ENCODE results near the gene ZEB2. TPM values are rescaled to one million over a fixed set of nuclear protein-coding genes. Genes with fewer than 3 reads are reported as not detected.

ZEB2 gene
- total RNA-seq, 1 experiment from 2014 or later, result 28.2 TPM

GRCh38 chr2:144500563-144500962 is 19.4 kb downstream of the ZEB2 start:
- intact Hi-C loops (cut with micrococcal nuclease), result no loop called here
- Mint-ChIP-seq H3K27me3 (ENCODE audit: insufficient read depth, unreplicated experiment) (no peaks in the 10 kb centered on the region), H3K4me1 (ENCODE audit: insufficient read depth, unreplicated experiment) (peaks cover 27% of the 10 kb centered on the region), H3K27ac (ENCODE audit: low read depth, unreplicated experiment) (no peak overlapping the region), H3K4me3 (ENCODE audit: unreplicated experiment) (no peak overlapping the region), H3K9me3 (ENCODE audit: unreplicated experiment) (no peaks in the 10 kb centered on the region), H3K36me3 (ENCODE audit: insufficient read depth, unreplicated experiment) (peaks cover 4% of the 10 kb centered on the region)
- CTCF ChIA-PET, result no interaction called here
- no TSS peak for BruUV-seq (replicated peaks)
- DNase-seq (ENCODE audit: unreplicated experiment), result no peak
- TF ChIP-seq CTCF (IDR thresholded peaks at IDR 0.05; ENCODE audit: unreplicated experiment), result no peak
- POLR2A ChIA-PET, result interaction anchor here (0.7 kb wide), 1 partner anchor 13 kb away, joined by 5 read pairs; no protein-coding TSS in a partner anchor

GRCh38 chr2:144498277-144498676 is 21.6 kb downstream of the ZEB2 start:
- H3K27me3 Mint-ChIP-seq (ENCODE audit: insufficient read depth, unreplicated experiment), result no peaks in the 10 kb centered on the region
- H3K36me3 Mint-ChIP-seq (ENCODE audit: insufficient read depth, unreplicated experiment), result peaks cover 10% of the 10 kb centered on the region
- H3K4me1 Mint-ChIP-seq (ENCODE audit: insufficient read depth, unreplicated experiment), result peaks cover 14% of the 10 kb centered on the region
- no peak for DNase-seq (ENCODE audit: unreplicated experiment)
- intact Hi-C loops (cut with micrococcal nuclease), result no loop called here
- CTCF ChIA-PET, result no interaction called here
- TF ChIP-seq CTCF (IDR thresholded peaks at IDR 0.05; ENCODE audit: unreplicated experiment), result no peak
- H3K4me3 Mint-ChIP-seq (ENCODE audit: unreplicated experiment), result no peak overlapping the region
- H3K9me3 Mint-ChIP-seq (ENCODE audit: unreplicated experiment), result no peaks in the 10 kb centered on the region
- BruUV-seq (replicated peaks), result no TSS peak
- POLR2A ChIA-PET, result interaction anchor here (0.7 kb wide), 1 partner anchor 70 kb away, joined by 3 read pairs; no protein-coding TSS in a partner anchor
- no peak overlapping the region for H3K27ac Mint-ChIP-seq (ENCODE audit: low read depth, unreplicated experiment)

GRCh38 chr2:144496977-144497598 is 22.8 kb downstream of the ZEB2 start:
- intact Hi-C loops (cut with micrococcal nuclease), result no loop called here
- Mint-ChIP-seq H3K27me3 (ENCODE audit: insufficient read depth, unreplicated experiment) (no peaks in the 10 kb centered on the region), H3K27ac (ENCODE audit: low read depth, unreplicated experiment) (no peak overlapping the region), H3K36me3 (ENCODE audit: insufficient read depth, unreplicated experiment) (peaks cover 10% of the 10 kb centered on the region), H3K4me1 (ENCODE audit: insufficient read depth, unreplicated experiment) (peaks cover 14% of the 10 kb centered on the region), H3K9me3 (ENCODE audit: unreplicated experiment) (no peaks in the 10 kb centered on the region), H3K4me3 (ENCODE audit: unreplicated experiment) (no peak overlapping the region)
- no peak for TF ChIP-seq CTCF (IDR thresholded peaks at IDR 0.05; ENCODE audit: unreplicated experiment)
- BruUV-seq (replicated peaks), result no TSS peak
- CTCF ChIA-PET, result interaction anchor here (0.6 to 0.9 kb wide), 2 partner anchors 9 to 95 kb away, joined by 3 to 4 read pairs; no protein-coding TSS in a partner anchor
- no peak for DNase-seq (ENCODE audit: unreplicated experiment)
- POLR2A ChIA-PET, result interaction anchor here (0.6 to 0.8 kb wide), 2 partner anchors 13 to 18 kb away, joined by 3 read pairs; no protein-coding TSS in a partner anchor

- ChIA-PET POLR2A (interaction anchor here (0.6 kb wide), 1 partner anchor 19 kb away, joined by 3 read pairs; no protein-coding TSS in a partner anchor), CTCF (no interaction called here)
- Mint-ChIP-seq H3K4me1 (ENCODE audit: insufficient read depth, unreplicated experiment) (peaks cover 14% of the 10 kb centered on the region), H3K4me3 (ENCODE audit: unreplicated experiment) (no peak overlapping the region), H3K9me3 (ENCODE audit: unreplicated experiment) (no peaks in the 10 kb centered on the region), H3K27me3 (ENCODE audit: insufficient read depth, unreplicated experiment) (no peaks in the 10 kb centered on the region), H3K36me3 (ENCODE audit: insufficient read depth, unreplicated experiment) (peaks cover 11% of the 10 kb centered on the region), H3K27ac (ENCODE audit: low read depth, unreplicated experiment) (no peak overlapping the region)
- intact Hi-C loops (cut with micrococcal nuclease), result no loop called here
- BruUV-seq (replicated peaks), result no TSS peak
- DNase-seq (ENCODE audit: unreplicated experiment), result no peak
- TF ChIP-seq CTCF (IDR thresholded peaks at IDR 0.05; ENCODE audit: unreplicated experiment), result no peak
Observed at GRCh38 chr2:144496092-144496976, 23.6 kb downstream of the ZEB2 start.
